Liver (tissue), 3 donors: ENCODE measurements around the gene CFI.

Experiments
- ATF3 ChIP-seq: IDR thresholded peaks from 2 replicates; pipeline ENCODE4 v1.6.1; 2016; ENCODE audit warnings: antibody characterized with exemption
- CTCF ChIP-seq: fragments of 150-350 bp; IDR thresholded peaks from 2 replicates; pipeline ENCODE4 v1.5.1; 2017; ENCODE audit warnings: improper control_type of control experiment, low read depth, low read length; ENCODE audit not compliant: missing input control
- HNF4A ChIP-seq, 2 donors: conservative IDR thresholded peaks; 2 replicates each; pipeline ENCODE4 v1.6.1; 2016; ENCODE audit warnings: antibody characterized with exemption in 2 of 2, mild to moderate bottlenecking in 2 of 2
- MAX ChIP-seq: IDR thresholded peaks from 2 replicates; pipeline ENCODE4 v1.6.1; 2016; ENCODE audit warnings: antibody characterized with exemption
- NR2F2 ChIP-seq: IDR thresholded peaks from 2 replicates; pipeline ENCODE4 v1.6.1; 2016; ENCODE audit warnings: antibody characterized with exemption
- RAD21 ChIP-seq, 2 donors: IDR thresholded peaks; 2 replicates each; pipeline ENCODE4 v1.6.1; 2016; ENCODE audit warnings: antibody characterized with exemption in 2 of 2, mild to moderate bottlenecking in 2 of 2
- REST ChIP-seq: IDR thresholded peaks from 2 replicates; pipeline ENCODE4 v1.6.1; 2016; ENCODE audit warnings: antibody characterized with exemption, mild to moderate bottlenecking
- RXRA ChIP-seq, 2 donors: IDR thresholded peaks; 2 replicates each; pipeline ENCODE4 v1.6.1; 2017 to 2018; ENCODE audit warnings: antibody characterized with exemption in 2 of 2, mild to moderate bottlenecking in 1 of 2
- TAF1 ChIP-seq: conservative IDR thresholded peaks from 2 replicates; pipeline ENCODE4 v1.6.1; 2016; ENCODE audit warnings: antibody characterized with exemption, mild to moderate bottlenecking
- TF ChIP-seq, protein P1 (sequence below): IDR thresholded peaks from 2 replicates; pipeline ENCODE4 v1.6.1; 2016; ENCODE audit warnings: antibody characterized with exemption
- donor health status: healthy.
- donor health status: healthy.

DNA sequence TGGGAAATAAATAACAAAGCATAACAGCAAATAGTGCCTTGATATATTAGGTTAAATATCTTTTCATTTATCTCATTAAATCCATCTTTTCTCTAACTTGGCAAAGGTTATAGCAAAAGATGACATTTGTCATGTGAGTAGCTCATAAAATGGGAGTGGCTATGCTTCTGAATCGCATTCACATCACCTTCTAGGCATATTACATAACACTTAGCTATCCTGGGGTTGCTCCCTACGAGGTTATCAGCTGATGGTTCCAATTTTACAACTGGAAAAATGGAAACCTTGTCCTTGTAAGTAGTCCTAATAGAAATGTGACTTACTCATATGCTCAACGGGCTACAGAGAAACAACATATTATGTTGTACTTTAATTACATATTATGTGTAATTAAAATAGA, 88.3 kb downstream of the CFI start:
- no peak for TF ChIP-seq CTCF
- no peak for TF ChIP-seq MAX
- TF ChIP-seq NR2F2, result no peak
- no peak for TF ChIP-seq RAD21 (IDR thresholded peaks at IDR 0.05)
- TF ChIP-seq REST, result no peak
- no peak for TF ChIP-seq HNF4A (conservative IDR thresholded peaks at IDR 0.05)
- TF ChIP-seq, protein P1, sequence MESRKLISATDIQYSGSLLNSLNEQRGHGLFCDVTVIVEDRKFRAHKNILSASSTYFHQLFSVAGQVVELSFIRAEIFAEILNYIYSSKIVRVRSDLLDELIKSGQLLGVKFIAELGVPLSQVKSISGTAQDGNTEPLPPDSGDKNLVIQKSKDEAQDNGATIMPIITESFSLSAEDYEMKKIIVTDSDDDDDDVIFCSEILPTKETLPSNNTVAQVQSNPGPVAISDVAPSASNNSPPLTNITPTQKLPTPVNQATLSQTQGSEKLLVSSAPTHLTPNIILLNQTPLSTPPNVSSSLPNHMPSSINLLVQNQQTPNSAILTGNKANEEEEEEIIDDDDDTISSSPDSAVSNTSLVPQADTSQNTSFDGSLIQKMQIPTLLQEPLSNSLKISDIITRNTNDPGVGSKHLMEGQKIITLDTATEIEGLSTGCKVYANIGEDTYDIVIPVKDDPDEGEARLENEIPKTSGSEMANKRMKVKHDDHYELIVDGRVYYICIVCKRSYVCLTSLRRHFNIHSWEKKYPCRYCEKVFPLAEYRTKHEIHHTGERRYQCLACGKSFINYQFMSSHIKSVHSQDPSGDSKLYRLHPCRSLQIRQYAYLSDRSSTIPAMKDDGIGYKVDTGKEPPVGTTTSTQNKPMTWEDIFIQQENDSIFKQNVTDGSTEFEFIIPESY, result no peak
- TF ChIP-seq ATF3, result no peak
- no peak for TF ChIP-seq TAF1
- TF ChIP-seq RXRA (IDR thresholded peaks at IDR 0.05), result no peak
